Activated CD8-positive, alpha-beta memory T cell treated with anti-CD3 and anti-CD28 coated beads for 1 hour (primary cell): Measurements from ENCODE around the gene HYPK.
"Not testable (repeated sequence)": the region's sequence is repeated elsewhere in the genome, so short reads cannot be mapped to it uniquely, and the experiment has no call there.

Experiments used
- DNase-seq, 2 donors: peaks; one replicate each; pipeline ENCODE4 v3.0.0-alpha.2; 2020; ENCODE audit warnings: low read depth in 1 of 2; ENCODE audit errors: extremely low read depth in 1 of 2

The HYPK gene

DNA sequence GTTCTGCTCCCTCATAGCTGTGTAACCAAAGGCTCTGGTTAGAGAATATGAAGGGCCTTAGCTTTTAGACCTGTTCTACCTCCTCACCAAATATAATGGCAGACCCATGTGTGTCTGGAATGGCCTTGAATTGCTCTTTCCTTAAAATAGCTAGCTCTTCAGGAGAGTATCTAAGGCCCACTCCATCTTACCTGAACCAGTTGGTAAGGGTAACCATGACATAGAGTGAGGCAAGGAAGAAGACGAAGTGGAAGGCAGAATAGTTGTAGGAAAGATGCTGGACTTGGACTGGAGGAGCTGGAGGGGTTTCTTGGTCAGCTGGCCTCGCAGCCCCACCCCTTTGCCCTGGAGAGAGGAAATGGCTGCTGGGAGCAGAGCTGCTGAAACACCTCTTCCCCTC lies 5.2 kb upstream of the HYPK start:
- no peak for DNase-seq

DNA sequence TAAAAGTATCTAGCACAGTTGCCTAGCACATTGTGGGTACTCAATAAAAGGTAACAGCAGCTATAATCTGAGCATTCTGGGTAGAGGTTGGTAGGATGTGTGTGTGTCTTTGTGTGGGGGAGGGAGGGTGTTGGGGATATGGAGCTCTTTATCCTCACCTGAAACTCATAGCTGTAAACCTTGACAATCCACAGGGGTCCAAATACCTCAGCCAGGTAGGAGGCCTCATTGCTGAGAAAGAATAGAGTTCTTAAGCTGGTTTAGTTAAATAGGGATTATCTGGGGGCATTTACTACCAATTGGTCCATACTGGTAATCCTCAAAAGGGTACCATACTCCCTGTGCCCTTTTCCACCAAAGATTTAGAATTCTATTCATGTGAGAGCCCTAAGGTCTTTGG lies 4.4 kb upstream of the HYPK start:
- no peak for DNase-seq

DNA sequence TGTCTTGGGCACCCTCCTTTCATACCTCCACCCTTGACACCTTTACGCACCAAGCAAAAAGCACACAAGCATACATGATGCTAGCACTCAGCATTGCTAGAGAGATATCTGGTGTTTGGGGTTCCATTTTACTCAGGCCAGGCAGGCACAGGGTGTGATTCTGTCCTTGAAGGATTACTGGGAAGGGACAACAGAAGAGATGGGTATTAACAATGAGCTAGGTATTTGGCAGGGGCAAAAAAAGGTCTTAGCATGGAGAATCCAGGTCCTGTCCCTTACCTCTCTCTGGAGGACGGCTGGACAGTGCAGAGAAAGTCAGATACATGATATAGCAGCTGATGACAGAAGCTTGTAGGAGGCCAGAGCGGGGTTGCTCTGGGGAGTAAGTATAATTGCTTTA lies 3.8 kb upstream of the HYPK start:
- no peak for DNase-seq

DNA sequence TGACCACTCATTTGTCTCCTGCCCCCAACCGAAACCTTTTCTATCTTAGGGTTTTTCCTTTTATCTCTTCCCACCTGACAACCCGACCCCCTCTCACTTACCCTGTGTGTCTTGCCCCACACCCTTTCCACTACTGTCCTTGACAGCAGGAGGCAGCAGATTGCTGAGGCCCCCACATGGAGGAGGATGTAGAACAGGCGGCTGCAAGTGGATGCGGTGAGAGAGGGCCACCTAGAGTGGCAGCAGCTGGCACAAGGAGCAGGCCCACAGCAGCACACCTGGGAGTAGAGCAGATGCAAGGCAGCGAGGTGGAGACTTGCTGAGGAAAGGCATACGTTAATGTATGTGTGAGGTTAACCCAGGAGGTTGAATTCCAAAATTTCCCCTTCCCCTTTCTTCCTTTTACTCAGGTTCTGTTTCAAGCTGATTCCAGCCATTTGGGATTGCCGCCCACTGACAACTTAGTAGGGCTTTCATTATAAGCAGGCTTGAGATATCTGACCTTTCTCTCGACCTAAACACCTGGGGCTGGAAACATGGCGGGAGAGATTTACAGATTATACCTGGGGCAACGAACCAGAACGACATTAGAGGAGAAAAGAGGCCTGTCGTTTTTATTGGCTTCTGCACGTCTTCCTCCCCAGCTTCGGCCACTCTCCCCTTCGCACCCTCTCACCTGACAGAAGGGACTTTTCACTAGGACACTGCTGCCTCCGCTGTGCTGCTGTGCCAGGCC lies 1.0 kb upstream of the HYPK start:
- DNase-seq, result no peak

DNA sequence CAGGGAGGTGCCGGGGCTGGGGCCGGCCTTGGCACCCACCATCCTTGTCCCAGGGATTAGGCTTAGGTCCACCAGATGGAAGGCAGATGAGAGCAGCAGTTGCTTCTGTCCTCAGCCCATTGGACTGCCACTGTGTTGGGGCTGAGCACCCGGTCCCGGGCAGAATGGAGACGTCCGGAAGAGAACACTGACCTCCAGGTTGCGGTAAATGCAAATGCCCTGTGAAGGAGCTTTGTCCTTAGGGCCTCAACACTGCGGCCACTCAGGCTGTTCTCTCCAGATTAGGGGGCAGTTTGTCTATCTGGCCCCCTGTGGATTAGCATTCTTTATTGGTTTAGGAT lies 484 bp upstream of the HYPK start, which contains the start of gene SERINC4:
Gene SERINC4, minus strand, starts transcription at position 276 of the 341 bp plus-strand sequence. Its CDS starts 234 bp downstream, at position 42.
- no peak for DNase-seq

DNA sequence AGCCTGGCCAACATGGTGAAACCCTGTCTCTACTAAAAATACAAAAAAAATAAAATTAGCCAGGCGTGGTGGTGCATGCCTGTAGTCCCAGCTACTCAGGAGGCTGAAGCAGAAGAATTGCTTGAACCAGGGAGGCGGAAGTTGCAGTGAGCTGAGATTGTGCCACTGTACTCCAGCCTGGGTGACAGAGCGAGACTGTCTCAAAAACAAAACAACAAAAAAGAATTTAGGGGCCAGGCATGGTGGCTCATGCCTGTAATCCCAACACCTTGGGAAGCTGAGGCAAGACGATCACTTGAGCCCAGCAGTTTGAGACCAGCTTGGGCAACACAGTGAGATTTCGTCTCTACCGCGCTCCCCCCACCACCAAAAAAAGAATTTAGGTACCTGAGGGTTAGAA lies 2.3 kb downstream of the HYPK start:
- not testable (repeated sequence) for DNase-seq

DNA sequence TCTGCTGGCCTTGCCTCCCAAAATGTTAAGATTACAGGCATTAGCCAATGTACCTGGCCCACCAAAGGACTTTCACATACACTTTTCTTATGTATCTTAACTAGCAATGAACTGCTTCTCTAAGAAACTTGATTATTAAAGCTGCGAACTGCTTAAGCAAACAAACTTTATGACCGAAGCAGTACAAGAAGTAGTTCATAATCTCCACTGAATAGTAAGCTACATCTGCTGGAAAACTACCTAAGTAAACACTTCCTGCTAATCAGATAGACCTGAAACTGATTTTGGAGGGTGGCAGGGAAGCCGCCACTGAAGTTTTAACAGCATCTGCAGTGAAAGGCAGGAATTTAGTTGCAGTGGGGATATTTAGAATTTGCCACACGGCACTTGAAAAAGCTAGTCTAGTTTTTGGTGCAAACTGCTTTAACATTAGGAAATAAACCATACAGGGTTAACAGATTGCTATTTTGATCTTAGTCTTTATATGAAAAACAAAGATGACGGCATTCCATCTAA lies 8.1 kb downstream of the HYPK start:
- DNase-seq, result no peak

DNA sequence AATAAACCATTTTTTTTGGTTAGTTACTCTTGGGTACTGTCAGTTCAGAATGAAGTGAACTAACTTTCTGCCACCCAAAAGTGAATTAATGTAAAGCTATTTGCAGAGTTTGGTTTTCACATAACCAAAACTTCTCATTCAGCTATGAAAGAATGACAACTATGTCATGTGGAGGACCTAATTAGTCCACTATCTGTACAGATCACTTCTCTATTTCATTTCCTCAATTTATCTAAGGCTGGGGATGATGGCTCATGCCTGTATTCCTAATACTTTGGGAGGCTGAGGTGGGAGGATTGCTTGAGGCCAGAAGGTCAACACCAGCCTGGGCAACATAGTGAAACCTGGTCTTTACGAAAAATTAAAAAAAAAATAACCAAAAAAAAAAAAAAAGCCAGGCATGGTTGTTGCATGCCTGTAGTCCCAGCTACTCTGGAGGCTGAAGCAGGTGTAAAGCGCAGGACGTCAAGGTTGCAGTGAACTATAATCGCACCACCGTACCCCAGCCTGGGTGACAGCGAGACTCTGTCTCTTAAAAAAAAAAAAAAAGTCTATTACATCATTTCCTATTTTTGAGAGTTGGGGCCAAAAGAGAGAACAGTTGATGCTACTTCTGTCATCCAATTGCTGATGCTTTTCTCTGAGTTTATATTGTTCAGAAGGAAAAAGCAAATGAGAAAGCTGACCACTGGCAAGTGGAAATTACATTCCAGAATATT lies 8.7 kb downstream of the HYPK start:
- no peak for DNase-seq

DNA sequence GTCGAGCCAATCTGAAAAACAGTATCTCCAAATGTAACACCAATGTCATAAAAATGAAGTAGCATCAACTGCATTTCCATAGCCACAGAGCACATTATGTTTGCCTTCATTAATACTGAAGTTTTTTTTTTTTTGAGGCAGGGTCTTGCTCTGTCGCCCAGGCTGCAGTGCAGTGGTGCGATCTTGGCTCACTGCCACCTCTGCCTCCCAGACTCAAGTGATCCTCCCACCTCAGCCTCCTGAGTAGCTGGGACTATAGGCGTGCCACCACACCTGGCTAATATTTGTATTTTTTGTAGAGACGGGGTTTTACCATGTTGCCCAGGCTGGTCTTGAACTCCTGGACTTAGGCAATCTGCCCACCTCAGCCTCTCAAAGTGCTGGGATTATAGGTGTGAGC lies 14.7 kb downstream of the HYPK start:
- DNase-seq, result not testable (repeated sequence)

DNA sequence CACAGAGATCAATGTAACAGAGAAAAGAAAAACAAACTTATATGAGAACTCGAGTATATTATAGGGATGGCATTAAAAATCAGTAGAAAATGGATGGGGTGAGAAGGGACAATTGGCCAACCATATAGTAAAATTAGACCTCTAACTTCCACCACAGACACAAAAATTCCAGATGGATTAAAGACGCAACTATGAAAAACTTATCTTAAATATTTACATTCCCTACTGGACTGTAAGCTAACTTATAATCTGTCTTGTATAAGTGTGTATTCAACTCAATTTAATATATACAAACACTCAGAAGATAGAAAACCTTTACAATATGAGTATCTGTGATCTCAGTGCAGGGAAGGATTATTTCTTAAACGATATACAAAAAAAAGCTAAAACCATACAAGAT lies 21.1 kb downstream of the HYPK start:
- DNase-seq, result no peak

DNA sequence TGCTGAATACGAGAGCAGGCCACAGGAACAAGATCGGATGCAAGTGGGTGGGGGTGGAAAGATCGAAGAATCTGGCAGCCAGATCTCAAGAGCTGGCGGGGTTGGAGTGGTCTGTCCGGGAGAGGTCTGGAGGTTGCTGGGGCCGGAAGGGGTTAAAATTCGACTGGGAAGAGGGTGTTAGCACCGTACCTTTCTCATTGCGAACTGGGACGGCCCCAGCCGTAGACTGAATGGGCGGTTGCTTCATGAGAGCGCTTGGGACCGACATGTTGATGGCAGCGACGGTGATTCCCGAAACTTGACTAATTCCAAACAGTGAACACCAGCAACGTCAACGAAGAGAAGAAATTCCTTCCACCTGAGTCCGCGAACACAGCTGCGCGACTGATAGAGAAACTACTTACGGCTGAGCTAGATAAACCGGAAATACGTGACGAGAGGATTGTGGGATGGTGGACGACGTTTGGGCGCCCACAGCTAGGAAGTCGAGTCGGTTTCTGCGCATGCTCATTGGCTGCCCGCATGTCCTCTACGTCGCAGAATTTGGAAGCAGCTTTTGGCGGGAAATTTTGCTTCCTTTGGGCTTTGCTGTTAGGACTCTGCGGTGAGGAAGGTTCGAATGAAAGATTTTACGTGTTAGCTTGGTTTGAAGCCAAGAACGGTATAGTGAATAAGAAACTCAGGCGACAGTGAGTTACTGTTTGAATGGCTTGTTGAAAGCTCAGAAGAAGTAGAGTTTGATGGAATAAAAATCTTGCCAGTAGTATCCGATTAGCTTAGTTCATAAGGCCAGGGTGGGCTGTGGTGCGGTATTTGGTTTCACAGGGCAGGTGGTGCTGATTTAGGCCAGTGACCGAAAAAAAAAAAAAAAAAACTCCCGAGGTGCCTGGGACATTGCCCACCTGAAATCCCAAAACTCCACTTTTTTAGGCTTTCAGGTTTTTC lies 24.2 kb downstream of the HYPK start, which contains the start of gene MFAP1:
Gene MFAP1, minus strand, starts transcription at position 389 of the 945 bp plus-strand sequence. Its CDS starts 121 bp downstream, at position 268.
- peak; percentile 81 to 85 for DNase-seq

DNA sequence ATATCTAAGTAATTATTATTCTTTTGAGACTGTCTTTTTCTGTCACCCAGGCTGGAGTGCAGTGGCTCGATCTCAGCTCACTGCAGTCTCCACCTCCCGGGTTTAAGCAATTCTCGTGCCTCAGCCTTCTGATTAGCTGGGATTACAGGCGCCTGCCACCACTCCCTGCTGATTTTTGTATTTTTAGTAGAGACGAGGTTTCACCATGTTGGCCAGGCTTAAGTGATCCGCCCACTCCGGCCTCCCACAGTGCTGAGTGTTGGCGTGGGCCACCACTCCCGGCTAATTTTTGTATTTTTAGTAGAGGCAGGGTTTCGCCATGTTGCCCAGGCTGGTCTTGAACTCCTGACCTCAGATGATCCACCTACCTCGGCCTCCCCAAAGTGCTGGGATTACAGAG lies 24.9 kb downstream of the HYPK start:
- not testable (repeated sequence) for DNase-seq

DNA sequence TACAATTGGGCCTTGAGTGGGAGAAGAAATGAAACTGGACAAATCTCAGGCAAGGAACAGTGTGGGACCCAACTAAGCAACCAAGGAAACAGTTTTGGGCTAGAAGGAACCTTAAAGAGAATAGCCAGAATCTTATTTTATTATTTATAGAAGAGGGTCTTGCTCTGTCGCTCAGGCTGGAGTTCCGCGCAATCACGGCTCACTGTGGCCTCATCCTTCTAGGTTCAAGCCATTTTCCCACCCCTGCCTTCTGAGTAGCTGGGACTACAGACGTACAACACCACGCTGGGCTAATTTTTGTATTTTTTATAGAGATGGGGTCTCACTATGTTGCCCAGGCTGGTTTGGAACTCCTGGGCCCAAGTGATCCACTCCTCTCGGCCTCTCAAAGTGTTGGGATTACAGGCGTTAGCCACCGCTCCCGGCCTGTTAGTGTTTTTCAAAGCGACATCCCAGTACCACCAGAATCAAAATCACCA lies 25.7 kb downstream of the HYPK start:
- DNase-seq, result no peak

DNA sequence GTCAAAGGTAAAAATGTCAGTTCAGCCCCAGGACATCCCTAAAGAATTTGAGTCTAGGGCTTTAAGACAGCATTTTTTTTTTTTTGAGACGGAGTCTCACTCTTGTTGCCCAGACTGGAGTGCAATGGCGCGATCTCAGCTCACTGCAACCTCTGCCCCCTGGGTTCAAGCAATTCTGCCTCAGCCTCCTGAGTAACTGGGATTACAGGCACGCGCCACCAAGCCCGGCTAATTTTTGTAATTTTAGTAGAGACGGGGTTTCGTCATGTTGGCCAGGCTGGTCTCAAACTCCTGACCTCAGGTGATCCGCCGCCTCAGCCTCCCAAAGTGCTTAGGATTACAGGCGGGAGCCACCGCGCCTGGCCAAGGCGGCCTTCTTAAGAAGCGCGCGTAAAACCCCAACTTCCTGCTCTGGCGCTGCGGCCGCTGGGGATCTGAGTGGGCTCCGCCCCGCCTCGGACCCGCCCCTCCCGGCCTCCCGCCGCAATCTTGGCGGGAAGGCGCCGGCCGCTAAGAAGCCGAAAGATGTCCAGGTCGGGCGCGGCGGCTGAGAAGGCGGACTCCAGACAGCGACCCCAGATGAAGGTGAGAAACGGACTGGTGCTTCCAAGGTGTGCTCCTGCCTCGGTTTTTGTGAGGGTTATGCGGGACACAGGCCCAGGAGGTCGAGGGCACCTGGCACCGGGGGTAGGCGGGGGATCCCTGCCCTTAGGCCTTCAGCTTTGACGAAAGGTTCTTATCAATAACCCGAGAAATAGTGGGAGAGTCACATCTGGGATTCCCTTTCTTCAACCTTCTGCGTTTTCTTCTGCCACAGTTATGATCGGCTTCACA lies 26.3 kb downstream of the HYPK start, which contains the start of gene WDR76:
Gene WDR76, plus strand, starts transcription at position 495 of the 834 bp plus-strand sequence. Its CDS starts 31 bp downstream, at position 526.
- DNase-seq, result peak; percentile 7 to 57

DNA sequence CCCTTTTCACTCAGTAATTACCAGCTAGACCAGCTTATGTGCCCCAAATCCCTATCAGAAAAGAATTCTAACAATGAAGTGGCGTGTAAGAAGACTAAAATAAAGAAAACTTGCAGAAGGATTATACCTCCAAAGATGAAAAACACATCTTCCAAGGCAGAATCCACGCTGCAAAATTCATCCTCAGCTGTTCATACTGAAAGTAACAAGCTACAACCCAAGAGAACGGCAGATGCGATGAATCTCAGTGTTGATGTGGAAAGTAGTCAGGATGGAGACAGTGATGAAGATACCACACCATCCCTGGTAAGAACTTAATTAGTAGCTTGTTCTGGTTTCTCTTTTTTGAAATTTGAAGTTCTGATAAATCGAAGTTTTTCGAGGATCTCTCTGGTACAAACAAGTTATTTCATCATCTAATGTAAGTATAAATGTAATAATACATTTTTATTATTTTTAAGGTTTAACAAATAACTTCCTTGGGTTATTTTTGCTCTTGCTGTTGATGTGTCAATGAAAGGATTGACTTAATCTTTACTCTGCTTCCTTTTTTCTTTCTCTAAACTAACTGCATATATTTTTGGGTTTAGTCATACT lies 27.8 kb downstream of the HYPK start:
- DNase-seq, result no peak

DNA sequence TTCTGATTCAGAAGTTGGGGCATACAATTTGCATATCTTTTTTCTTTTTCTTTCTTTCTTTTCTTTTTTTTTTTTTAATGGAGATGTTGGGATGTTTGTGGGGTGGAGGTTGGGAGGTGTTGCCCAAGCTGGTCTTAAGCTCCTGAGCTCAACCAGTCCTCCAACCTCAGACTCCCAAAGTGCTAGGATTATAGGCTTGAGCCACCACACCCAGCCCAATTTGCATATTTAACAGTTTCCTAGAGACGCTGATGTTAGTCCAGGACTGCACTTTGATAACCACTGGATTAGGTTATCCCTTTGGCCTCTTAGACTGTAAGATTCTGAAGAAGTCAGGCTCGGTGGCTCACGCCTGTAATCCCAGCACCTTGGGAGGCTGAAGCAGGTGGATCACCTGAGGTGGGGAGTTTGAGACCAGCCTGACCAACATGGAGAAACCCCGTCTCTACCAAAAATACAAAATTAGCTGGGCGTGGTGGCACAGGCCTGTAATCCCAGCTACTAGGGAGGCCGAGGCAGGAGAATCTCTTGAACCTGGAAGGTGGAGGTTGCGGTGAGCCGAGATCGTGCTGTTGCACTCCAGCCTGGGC lies 29.6 kb downstream of the HYPK start:
- not testable (repeated sequence) for DNase-seq

DNA sequence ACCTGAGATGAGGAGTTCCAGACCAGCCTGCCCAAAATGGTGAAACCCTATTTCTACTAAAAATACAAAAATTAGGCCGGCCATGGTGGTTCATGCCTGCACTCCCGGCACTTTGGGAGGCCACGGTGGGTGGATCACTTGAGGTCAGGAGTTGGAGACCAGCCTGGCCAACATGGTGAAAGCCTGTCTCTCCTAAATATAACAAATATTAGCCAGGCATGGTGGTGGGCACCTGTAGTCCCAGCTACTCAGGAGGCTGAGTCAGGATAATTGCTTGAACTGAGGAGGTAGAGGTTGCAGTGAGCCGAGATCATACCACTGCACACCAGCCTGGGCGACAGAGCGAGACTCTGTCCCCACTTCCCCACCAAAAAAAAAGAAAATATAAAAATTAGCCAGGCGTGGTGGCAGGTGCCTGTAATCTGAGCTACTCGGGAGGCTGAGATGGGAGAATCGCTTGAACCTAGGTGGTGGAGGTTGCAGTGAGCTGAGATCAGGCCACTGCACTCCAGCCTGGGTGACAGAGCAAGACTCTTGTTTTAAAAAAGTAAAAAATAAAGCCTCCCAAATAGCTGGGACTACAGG lies 30.4 kb downstream of the HYPK start:
- not testable (repeated sequence) for DNase-seq

DNA sequence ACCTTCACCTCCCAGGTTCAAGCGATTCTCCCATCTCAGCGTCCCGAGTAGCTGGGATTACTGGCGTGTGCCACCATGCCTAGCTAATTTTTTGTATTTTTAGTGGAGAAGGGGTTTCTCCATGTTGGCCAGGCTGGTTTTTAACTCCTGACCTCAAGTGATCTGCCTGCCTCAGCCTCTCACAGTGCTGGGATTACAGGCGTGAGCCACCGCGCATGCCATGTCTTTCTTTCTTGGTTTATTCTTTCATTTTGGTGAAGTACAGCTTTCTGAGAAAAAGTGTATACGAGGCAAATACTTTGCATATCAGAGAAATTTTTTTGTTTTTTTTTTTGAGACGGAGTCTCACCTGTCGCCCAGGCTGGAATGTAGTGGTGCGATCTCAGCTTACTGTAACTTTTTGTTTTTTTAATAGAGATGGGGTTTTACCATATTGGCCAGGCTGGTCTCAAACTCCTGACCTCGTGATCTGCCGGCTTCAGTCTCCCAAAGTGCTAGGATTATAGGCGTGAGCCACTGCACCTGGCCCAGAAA lies 31.2 kb downstream of the HYPK start:
- DNase-seq, result not testable (repeated sequence)
